ENCODE measurements around the gene MTRF1. TPM values are rescaled to one million over a fixed set of nuclear protein-coding genes. Genes with fewer than 3 reads are reported as not detected.
A peak's percentile ranks its signal among the peaks of the same experiment; 100 is the strongest.

Gene MTRF1, protein sequence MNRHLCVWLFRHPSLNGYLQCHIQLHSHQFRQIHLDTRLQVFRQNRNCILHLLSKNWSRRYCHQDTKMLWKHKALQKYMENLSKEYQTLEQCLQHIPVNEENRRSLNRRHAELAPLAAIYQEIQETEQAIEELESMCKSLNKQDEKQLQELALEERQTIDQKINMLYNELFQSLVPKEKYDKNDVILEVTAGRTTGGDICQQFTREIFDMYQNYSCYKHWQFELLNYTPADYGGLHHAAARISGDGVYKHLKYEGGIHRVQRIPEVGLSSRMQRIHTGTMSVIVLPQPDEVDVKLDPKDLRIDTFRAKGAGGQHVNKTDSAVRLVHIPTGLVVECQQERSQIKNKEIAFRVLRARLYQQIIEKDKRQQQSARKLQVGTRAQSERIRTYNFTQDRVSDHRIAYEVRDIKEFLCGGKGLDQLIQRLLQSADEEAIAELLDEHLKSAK
- 22.5 and 22.6 TPM in 2 replicates for total RNA-seq (2014; rRNA removed; shearing (Covaris generic))

DNA sequence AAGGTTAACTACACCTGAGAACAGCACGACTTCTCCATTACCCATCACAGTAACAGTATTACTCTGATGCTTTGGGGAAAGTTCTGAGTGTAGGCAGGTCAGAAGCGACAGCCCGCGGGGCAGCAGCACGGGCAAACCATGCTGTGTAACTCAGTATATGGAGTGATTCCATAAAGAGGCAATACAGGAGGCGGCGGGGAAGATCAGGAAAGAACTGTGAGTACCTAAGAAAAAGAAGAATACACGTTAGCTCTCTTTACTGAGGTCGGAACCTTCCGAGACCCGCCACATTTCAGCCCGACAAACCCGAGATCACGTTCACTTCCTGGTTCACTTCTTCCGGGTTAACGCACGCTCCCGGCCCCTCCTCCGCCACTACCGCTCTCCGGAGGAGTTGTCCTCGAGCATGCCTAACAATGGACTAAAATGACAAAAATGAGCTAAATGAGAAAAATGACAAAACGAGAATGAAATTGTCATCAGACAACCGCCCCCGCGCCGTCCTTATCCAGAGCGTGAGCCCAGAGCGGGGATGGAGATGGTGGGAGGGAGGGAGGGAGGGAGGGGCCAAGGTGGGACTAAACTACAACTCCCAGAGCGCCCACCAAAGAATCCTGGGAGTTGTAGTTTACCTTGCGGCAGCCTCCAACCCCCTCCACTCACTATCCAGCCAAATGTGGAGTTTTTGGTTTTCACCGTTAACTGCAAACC is at the start of gene MTRF1:
MTRF1 (minus strand) TSS at position 316 of the 711 bp plus-strand sequence. CDS start 2,669 bp downstream, outside the sequence.
- peak; percentile 81 to 88 for DNase-seq
- no peaks in the 10 kb centered on the region for H3K27me3 ChIP-seq
- H3K9me3 ChIP-seq (replicated peaks) = peaks cover 5% of the 10 kb centered on the region; the same call in 1 of the 2 replicates
- H3K4me1 ChIP-seq = no peaks in the 10 kb centered on the region
- H3K36me3 ChIP-seq = peaks cover 14% of the 10 kb centered on the region
- peak within 1 kb of the TSS; percentile 71 for H3K4me3 ChIP-seq
- peak within 1 kb of the TSS; percentile 67 for H3K27ac ChIP-seq

- H3K4me3 ChIP-seq = peak overlapping the region; percentile 96
- no peaks in the 10 kb centered on the region for H3K27me3 ChIP-seq
- H3K36me3 ChIP-seq = peaks cover 7% of the 10 kb centered on the region; the same call in 1 of the 2 replicates
- no peaks in the 10 kb centered on the region for H3K9me3 ChIP-seq (replicated peaks)
- no peak overlapping the region; the same call in 1 of the 2 replicates for H3K27ac ChIP-seq
- H3K4me1 ChIP-seq = peaks cover 3% of the 10 kb centered on the region; the same call in 1 of the 2 replicates
- no peak for DNase-seq
These were observed 49.7 kb upstream of the MTRF1 start for GRCh38 chr13:41313117-41313516.

DNA sequence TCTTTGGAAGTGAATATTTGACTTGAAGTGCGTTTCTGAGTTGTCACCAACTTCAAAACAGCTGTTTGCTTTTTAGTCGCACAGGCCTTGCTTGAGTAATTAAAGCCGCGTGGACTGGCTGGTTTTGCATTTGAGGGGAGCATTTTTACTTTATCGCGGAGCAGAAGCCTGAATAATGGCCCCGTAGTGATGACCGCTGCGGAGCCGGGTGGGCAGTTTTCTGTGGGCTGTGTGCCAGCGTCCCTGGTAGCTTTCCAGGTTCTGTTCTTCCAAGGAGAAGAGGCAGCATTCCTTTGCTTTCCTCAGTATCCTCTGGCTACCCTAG is 48.8 kb upstream of the MTRF1 start:
- peak; percentile 66 to 70 for DNase-seq
- H3K27ac ChIP-seq = peak overlapping the region; percentile 90
- H3K4me1 ChIP-seq = peaks cover 3% of the 10 kb centered on the region; the same call in 1 of the 2 replicates
- no peaks in the 10 kb centered on the region for H3K9me3 ChIP-seq (replicated peaks)
- peaks cover 1% of the 10 kb centered on the region; the same call in 1 of the 2 replicates for H3K36me3 ChIP-seq
- H3K27me3 ChIP-seq = no peaks in the 10 kb centered on the region
- peak overlapping the region; percentile 96 for H3K4me3 ChIP-seq

GRCh38 chr13:41311406-41312175 is 48.2 kb upstream of the MTRF1 start:
- DNase-seq = peak; percentile 35 to 55
- peak overlapping the region; percentile 90 for H3K27ac ChIP-seq
- H3K4me1 ChIP-seq = peaks cover 3% of the 10 kb centered on the region; the same call in 1 of the 2 replicates
- no peaks in the 10 kb centered on the region for H3K9me3 ChIP-seq (replicated peaks)
- peak overlapping the region; percentile 96 for H3K4me3 ChIP-seq
- H3K36me3 ChIP-seq = no peaks in the 10 kb centered on the region
- no peaks in the 10 kb centered on the region for H3K27me3 ChIP-seq

DNA sequence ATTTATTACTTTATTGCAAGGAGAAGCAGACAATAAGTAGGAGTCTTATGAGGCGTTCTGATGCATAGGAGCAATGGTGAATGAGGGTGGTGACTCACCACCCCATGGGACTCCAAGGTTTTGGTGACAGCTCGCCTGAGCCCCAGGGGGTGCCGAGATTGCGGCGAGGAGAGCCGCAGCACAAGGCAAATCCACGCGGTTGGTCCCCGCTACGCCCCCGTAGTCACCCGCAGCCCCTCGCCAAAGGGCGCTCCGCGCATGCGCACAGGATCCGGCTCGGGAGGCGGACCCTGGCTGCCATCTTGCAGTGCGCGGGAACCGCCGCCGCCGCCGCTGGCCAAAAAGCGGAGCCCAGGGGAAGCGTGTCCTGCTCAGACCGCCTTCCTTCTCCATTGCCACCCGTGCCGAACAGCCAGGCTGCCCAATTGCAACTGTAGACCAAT is 47.6 kb upstream of the MTRF1 start, which contains the start of gene NAA16:
NAA16 (plus strand) TSS at position 305 of the 443 bp plus-strand sequence. CDS start 262 bp downstream, outside the sequence.
- peak within 1 kb of the TSS; percentile 90 for H3K27ac ChIP-seq
- DNase-seq = peak; percentile 94 to 95
- peaks cover 3% of the 10 kb centered on the region; the same call in 1 of the 2 replicates for H3K4me1 ChIP-seq
- H3K9me3 ChIP-seq (replicated peaks) = no peaks in the 10 kb centered on the region
- no peaks in the 10 kb centered on the region for H3K27me3 ChIP-seq
- no peaks in the 10 kb centered on the region for H3K36me3 ChIP-seq
- peak within 1 kb of the TSS; percentile 96 for H3K4me3 ChIP-seq

- no peaks in the 10 kb centered on the region for H3K9me3 ChIP-seq (replicated peaks)
- H3K27ac ChIP-seq = no peak overlapping the region
- no peak overlapping the region for H3K4me3 ChIP-seq
- H3K27me3 ChIP-seq = no peaks in the 10 kb centered on the region
- no peak for DNase-seq
- no peaks in the 10 kb centered on the region for H3K4me1 ChIP-seq
- no peaks in the 10 kb centered on the region for H3K36me3 ChIP-seq
These were observed 44.7 kb upstream of the MTRF1 start for GRCh38 chr13:41307884-41308640.

DNA sequence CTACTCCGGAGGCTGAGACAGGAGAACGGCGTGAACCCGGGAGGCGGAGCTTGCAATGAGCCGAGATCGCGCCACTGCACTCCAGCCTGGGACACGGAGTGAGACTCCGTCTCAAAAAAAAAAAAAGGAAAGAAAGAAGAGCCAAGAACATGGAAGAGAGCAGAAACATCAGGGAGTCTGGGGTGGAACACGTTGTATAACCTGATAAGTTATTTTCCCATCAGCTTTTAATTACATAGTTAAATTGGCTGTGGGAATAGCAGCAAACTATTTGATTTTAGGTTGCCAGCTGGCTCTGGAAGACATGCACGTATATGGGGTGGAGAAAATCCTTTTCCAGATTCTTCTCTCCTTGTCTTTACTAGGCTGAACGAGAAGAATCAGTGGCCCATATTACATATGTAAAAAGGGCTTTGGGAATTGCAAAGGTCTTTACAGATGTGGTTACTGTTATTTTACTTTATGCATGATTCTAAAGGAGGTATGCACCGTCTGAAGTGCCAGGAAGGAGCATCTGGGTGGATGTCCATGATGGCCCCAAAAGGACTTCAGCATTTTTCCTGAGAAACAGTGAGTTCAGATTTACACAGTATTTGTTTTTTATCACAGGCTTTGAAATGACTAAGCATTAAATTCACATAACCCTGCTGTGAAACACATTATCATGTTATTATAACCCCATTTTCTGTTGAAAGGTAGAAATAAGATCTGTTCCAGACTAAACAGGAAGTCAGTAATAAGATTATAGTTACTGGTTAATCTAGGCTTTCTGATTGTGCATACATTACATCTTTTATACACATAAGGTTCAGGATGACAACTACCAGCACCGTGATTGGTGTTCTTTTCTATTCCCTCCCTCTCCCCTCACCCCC is 43.1 kb upstream of the MTRF1 start:
- Histone ChIP-seq H3K9me3 (replicated peaks) (no peaks in the 10 kb centered on the region), H3K36me3 (no peaks in the 10 kb centered on the region), H3K4me3 (no peak overlapping the region), H3K27me3 (no peaks in the 10 kb centered on the region), H3K27ac (no peak overlapping the region), H3K4me1 (no peaks in the 10 kb centered on the region)
- DNase-seq = no peak

GRCh38 chr13:41304551-41304950 is 41.2 kb upstream of the MTRF1 start:
- Histone ChIP-seq H3K9me3 (replicated peaks) (no peaks in the 10 kb centered on the region), H3K4me1 (no peaks in the 10 kb centered on the region), H3K27me3 (no peaks in the 10 kb centered on the region), H3K4me3 (no peak overlapping the region), H3K27ac (no peak overlapping the region), H3K36me3 (no peaks in the 10 kb centered on the region)
- DNase-seq = no peak

DNA sequence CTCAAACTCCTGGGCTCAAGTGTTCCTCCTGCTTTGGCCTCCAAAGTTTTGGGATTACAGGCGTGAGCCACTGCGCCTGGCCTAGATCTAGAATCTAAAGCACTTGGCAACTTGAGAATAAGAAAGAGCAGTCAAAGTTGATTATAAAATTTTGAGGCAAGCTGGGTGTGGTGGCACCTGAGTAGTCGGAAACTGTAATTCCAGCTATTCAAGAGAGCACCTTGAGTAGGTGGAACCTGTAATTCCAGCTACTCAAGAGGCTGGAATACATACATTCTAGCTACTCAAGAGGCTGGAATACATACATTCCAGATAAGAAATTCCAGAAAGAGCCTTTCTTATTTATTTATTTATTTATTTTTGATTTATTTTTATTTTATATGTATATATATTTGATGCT is 39.4 kb upstream of the MTRF1 start:
- no peak overlapping the region for H3K4me3 ChIP-seq
- DNase-seq = no peak
- no peaks in the 10 kb centered on the region for H3K4me1 ChIP-seq
- H3K36me3 ChIP-seq = no peaks in the 10 kb centered on the region
- H3K27ac ChIP-seq = no peak overlapping the region
- H3K9me3 ChIP-seq (replicated peaks) = no peaks in the 10 kb centered on the region
- no peaks in the 10 kb centered on the region for H3K27me3 ChIP-seq

DNA sequence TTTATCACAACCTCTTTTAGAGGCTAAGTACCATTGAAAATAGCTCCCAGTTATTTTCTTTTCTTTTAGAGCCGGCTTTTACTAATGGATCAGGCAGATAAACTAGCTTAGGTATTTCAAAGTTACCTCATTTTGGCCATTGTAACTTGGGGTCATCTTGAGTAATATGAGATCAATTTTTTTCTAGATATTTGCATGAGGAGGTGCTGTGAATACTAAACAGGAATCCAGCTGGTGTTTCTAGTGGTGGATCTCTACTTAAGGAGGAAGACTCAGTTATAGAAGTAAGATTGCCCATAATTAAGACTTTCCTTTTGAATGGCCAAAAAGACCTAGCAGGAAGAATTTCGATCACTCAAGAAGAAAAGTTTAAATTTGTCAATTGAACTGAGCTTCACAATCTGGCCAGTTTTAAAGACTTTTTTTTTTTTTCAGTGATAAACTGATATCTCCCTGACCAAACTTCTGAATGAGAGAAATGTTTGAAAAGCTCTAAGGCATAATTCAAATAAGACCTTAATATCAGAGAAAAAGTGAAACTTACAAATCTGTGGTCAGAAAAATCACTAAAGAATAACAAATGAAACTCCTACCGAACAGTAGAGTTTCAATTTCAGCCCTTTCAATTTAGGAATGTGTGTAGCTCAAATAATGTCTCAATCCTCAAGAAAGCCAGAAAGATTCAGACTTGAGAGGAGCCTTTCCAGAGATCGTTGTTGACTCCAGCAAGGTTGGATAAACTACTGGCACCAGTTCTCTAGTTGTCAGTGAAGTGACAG is 36.1 kb upstream of the MTRF1 start:
- Histone ChIP-seq H3K4me3 (no peak overlapping the region), H3K9me3 (replicated peaks) (no peaks in the 10 kb centered on the region), H3K27ac (no peak overlapping the region), H3K27me3 (no peaks in the 10 kb centered on the region), H3K36me3 (no peaks in the 10 kb centered on the region), H3K4me1 (no peaks in the 10 kb centered on the region)
- DNase-seq = no peak

GRCh38 chr13:41296879-41297646 is 33.7 kb upstream of the MTRF1 start:
- Histone ChIP-seq H3K27ac (no peak overlapping the region), H3K4me1 (no peaks in the 10 kb centered on the region), H3K9me3 (replicated peaks) (peaks cover 4% of the 10 kb centered on the region; the same call in 1 of the 2 replicates), H3K36me3 (no peaks in the 10 kb centered on the region), H3K4me3 (no peak overlapping the region), H3K27me3 (no peaks in the 10 kb centered on the region)
- no peak for DNase-seq

DNA sequence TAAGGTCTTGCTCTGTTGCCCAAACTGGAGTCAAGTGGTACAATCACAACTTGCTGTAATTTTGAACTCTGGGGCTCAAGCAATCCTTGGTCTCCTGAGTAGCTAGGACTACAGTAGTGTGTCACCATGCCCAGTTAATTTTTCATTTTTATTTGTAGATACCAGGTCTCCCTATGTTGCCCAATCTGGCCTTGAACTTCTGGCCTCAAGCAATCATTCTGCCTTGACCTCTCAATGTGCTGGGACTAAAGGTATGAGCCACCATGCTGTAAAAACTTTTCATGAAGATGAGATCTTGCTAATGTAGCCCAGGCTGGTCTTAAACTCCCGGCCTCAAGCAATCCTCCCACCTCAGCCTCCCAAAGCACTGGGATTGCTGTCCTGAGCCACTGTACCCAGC is 32.6 kb upstream of the MTRF1 start:
- H3K27me3 ChIP-seq = no peaks in the 10 kb centered on the region
- no peak for DNase-seq
- H3K27ac ChIP-seq = no peak overlapping the region
- peaks cover 4% of the 10 kb centered on the region; the same call in 1 of the 2 replicates for H3K9me3 ChIP-seq (replicated peaks)
- no peaks in the 10 kb centered on the region for H3K4me1 ChIP-seq
- H3K36me3 ChIP-seq = no peaks in the 10 kb centered on the region
- H3K4me3 ChIP-seq = no peak overlapping the region
